Measurements from ENCODE around the gene ARHGAP8.
"Not testable (repeated sequence)": the region's sequence is repeated elsewhere in the genome, so short reads cannot be mapped to it uniquely, and the experiment has no call there.

ARHGAP8 gene

DNA sequence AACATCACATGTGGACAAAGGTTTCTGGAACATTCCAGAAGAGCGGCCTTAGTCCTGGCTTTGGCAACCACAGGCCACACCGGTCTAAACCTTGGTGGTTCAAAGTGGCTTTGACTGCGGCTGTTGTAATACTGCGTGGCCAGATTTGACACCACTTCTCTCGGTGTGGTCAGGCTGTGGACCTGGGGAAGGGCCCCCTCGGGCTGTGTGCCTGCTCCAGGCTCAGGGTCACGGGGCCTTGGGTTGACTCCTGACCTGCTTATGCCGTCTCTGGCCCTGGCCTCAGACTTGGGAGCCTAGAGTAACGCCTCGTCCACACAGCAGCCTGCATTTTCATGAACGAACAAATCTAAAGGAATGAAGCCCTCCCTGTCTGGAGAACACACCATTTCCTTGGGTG, 139.4 kb downstream of the ARHGAP8 start:
- DNase-seq, result no peak

DNA sequence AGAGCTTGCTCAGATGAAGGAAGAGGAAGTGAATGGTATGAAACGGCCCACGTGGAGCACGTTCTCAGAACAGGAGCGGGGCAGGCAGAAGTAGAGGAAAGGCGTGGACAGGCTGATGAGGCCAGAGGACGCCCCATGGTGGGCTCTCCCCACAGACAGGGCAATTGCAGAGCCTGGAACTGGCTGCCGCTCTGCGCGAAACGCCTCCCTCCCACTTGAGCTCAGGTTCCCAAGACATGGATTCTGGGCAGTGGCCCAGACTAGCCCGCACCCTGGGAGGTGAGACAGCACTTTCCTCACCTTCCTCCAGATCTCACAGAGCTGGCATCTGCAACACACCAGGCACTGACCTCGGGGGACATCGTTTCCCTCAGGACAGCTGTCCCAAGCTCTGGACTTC, 139.9 kb downstream of the ARHGAP8 start:
- no peak for DNase-seq

DNA sequence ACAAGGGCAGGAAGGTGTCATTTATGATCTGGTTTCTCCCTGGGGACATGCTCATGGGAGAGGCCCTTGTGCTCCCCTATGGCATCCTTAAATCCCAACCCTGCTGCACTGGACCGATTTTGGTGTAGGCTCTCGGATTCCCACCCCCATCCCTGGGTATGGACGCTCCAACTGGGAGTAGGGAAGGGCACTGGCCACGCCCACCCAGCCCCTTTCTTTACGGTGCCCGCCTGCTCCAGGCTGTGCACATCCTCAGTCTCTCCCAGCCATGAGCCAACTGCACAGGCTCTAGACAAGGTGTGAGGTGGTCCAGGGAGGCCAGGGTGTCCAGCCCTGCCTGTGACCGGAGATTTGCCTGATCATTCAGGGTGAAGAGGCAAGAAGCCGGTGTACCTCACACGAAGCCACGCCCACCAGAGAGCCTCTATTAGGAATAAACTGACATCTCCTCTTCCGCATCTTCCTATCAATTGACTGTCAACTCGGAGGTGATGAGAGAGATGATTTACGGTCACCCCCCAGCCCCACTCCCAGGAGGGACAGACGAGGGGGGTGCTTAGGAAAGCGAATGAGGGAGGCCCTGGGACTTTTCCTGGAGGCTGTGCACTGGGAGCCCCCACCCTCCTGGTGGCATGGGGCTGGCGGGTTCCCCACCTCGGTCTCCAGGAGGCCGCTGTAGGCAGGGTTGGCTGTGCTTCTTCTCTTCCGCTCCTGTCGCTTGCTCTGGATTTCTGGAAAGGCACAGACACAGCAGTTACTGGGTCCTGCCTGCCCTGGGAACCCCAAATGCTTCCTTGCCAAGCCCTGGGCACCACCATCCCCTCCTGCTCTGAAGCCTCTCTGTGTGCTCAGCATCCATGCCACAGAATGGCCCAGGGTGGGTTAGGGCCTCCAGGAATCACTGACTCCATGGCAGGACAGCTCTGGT, 140.7 kb downstream of the ARHGAP8 start:
- DNase-seq, result no peak

DNA sequence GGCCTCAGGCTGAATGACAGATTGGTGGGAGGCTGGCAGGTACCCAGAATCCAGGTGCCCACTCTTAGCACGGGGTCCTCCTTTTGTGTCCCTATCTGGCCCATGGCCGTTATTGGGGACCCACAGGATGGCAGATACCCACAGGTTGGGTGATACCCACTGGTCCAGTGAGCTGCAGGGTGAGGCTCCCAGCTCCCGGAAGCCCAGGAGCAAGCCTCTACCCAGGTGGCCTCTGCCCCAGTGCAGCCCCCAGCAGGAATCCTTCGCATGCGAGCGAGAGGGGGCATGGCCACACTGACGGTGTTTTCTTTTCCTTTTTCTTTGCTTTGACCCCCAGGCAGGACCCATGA, 141.3 kb downstream of the ARHGAP8 start:
- DNase-seq, result no peak

DNA sequence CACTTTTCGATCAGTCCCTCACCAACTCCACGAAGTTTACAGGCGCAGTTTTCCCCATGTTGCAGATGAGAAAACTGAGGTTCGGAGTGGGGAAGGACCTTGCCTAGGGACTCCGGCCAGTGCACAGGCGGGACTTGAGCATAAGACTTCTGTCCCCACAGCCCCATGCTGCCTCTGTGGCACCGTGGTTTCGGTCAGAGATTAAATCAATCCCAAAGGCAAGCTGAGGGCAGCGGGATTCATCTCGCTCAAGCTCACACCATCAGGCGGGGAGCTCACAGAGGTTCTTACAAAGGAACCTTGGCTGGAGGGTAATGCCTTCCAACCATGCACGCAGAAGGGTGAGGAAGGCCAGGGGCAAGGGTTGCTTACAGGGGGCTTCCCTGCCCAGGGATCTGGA, 141.9 kb downstream of the ARHGAP8 start:
- no peak for DNase-seq

DNA sequence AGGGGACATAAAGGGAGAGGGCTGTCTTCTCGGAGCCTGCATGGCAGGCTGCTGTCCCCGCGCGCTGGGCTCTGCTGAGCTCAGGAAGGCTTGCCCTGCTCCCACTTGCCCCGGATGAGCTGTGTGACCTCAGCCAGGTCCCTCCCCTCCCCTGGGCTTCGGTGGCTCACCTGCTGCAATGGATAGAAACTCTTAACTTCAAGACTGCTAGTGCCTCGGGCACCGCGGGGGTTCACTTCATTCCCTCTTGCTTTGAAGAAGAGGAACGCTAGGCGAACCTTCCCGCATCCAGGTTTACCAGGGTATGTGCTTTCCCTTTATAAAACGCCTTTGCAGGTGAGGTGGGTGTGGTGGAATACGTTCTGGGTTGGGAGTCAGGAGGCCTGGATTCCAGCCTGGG, 142.4 kb downstream of the ARHGAP8 start:
- DNase-seq, result no peak

DNA sequence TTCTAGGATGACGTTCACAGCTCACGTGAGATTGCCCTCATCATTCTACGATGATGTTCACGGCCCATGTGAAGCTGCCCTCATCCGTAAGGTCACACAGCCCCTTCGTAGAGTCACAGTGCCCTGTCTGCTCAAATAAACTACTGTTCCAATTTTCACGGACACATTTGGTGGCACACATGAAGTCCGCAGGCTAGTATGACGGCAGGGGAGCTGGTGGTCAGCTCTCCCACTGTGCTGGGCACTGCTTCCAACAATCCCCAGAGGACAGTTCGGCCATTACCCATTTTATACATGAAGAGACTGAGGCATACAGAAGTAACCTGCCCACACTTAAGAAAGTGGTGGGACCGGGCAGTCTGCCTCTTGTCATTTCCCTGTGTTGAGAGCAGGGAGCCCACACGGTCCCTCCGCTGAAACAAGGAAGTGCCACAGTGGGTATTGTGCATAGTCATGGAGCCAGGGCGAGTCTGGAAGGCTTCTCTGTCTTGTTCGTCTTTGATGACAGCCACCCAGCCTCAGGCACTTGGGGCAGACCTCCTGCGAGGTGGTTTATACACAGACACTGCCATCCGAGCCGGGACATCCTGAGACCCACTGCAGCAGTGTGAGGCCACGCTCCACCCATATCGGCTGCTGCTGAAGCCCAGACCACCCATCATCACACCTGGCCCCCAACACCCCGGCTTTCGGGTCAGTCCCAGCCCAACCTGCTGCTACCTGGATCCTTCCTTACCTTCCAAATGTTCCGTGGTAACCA, 143.1 kb downstream of the ARHGAP8 start:
- no peak for DNase-seq

DNA sequence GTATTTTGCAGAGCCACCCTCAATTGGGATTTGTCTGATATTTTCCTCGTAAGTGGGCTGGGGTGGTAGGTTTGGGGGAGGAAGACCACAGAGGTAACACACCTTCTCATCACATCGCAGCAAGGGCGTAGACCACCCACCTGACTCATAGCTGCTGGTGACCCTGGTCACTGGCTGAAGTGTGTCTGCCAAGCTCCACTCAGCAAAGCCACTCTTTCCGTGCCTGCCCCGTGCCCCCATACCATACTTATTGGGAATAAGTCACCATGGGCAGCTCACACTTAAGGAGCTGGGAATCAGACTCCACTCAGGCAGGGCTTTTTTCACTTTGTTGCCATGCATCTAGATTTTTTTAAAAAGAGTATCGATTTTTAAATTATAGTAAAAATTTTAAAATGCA, 145.9 kb downstream of the ARHGAP8 start:
- DNase-seq, result no peak

DNA sequence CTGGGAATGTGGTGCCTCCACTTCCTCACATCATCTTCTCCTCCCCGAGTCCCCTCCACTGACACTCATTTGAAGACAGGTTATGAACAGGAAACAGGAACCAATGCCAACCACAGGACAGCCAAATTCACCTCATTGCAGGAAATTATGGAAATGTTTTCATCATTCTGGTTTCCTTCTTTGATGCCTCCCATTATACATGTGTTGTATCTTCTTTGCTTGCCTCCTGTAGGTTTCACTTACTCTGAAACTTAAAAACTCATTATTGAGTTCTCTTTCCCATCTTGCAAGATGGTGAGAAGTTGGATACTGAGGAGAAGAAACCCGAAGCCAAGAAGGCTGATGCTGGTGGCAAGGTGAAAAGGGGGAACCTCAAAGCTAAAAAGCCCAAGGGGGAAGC, 148.9 kb downstream of the ARHGAP8 start:
- DNase-seq, result no peak

DNA sequence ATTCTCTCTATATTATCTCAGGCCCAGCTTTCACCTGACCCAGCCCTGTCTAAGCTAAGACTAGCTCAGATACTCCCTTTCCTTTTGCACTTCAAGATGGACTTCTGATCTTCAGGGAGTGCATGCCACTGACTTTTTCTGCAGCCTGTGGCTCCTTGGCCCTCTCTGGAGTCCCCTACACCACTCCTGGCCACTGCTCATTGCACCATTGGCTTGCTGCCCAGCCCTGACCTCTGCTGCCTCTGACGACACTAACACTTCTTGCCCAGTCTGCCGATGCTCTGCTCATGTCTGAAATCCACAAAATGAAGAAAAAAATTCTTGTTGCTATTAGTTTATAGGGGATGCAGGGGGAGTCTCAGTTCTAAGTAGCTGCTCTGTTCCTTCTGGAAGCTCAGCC, 150.8 kb downstream of the ARHGAP8 start:
- DNase-seq, result not testable (repeated sequence)

DNA sequence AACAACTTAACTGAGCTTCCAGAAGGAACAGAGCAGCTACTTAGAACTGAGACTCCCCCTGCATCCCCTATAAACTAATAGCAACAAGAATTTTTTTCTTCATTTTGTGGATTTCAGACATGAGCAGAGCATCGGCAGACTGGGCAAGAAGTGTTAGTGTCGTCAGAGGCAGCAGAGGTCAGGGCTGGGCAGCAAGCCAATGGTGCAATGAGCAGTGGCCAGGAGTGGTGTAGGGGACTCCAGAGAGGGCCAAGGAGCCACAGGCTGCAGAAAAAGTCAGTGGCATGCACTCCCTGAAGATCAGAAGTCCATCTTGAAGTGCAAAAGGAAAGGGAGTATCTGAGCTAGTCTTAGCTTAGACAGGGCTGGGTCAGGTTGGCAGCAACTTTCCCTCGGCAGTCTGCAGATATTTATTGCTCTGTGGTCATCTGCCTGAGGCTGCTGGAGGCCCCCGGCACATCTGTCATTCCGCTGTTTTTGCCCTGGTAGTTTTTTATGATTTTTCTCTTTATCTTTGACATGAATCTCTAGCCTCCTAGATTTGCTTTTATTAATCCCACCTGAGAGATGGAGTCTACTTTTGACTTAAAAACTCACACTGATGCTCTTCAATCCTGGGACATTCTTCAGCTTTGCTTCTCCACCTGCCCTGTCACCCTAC, 152.2 kb downstream of the ARHGAP8 start:
- DNase-seq, result not testable (repeated sequence)

DNA sequence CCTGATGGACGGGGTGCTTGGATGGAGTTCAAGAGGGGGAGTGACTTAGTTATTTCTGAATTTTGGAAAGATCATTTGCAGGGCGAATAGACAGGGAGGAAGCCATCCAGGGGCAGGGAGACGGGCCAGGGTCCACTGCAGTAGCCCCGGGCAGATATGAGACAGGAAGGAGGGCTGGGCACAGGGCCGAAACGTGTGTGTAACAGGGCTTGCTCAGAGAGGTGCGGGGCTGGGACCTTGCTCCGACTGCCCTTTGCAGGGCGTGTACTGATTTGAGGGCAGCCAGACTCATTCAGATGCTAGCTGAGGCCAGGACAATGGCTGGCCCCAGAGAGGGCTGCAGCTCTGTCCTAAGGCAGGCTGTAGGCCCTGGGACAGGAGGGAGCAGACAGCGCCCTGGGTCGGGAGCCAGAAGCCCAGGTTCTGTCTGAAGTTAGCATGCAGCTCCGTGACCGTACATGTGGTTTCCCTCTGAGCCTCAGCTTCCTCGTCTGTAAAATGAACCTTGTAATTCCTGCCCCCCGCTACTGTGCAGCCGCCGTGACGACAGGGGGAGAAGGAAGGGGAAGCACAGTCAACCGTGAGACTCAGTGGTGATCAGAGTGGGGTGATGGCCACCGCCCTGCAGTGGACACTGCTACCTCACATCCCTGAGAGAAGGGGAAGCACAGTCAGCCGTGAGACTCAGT, 154.0 kb downstream of the ARHGAP8 start:
- DNase-seq, result no peak

DNA sequence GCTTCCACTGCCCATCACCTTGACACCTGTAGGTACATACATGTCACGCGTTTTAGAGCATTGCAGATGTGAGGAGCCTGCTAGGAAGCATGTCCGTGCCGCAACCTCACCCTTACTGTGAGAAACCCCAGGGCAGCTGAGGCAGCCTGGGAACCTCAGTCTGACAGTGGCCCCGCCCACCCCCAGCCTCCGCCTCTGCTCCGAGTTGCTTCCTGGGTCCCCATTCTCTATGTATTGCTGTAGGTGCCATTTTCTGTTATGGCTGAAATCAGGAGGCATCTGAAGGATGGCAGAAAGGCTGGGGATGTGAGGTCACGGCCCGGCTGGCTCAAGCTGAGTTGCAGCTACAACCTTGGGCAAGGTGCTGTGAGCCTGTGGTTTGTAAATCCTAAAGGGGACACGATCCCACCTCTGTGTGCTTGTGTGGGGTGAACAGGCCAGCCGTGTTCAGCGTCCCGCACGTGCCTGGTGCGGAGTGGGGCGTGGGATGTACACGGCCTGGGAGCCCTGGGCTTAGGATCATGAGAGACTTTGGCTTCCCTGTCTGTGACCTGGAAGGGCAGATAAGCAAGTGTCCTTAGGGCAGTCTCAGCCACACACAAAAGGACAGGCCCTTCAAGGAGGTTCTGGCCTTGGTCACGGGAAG, 154.7 kb downstream of the ARHGAP8 start:
- DNase-seq, result no peak

DNA sequence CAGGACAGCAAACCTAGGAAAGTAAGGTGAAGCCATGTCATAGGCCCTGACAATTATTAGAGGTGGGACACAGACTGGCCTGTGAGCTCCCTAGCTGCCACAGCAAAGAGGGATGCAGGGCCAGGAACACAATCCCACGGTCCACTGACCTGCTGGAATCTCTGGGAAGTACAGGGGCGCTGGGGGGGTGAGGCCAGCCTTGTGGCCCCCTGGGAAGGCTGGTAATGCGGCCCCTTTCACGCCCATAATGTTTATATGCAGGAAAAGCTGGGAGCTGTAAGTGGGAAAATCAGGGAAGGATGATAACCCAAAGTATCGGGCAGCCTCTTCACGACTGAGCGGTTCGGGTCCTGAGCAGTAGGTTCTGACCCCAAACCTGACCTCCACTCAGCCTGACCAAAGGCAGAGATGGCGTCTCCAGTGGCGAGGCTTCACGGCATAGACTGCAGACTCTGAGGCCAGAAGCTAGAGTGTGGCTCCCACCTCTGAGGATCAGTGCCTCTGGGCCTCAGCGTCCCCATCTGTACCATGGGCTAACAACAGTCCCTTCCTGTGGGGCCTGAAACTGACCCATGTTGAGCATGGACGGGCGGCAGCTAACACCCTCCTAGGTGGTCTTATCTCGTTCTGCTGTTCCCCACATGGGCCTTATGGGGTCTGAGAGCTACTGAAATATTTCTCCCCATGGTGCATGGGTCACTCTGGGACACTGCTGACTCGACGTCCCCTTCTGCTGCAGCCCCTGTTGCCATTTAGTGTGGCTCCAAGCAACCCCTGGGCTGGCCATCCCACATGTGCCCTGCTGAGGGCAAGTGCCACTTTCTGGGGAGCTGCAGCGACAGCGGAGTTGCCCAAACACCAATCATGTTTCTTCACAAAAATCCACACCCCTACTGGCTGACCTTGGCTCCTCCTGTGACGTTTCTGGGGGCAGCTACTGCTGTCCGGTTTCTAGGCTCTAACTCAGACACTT, 155.7 kb downstream of the ARHGAP8 start:
- DNase-seq, result no peak

DNA sequence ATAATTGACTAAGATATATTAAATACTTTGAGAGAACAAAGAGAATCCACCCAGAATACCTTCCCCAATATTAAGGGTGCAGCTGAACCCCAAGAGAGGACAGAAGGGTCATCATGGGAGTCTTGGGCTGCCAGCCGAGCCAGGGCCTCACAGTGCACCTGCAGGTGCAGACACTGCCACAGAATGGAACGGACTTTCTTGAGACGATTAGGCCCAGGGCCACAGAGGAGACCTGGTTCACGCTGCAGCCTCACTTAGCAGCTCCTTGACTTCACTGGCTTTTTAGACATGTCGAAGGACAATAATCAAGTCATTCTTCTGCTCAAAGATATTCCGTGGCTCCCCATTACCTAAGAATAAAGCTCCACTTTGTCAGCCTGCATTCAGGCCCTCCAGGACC, 156.9 kb downstream of the ARHGAP8 start:
- DNase-seq, result no peak
